H1 (cell line): ENCODE data around the gene FAM167B. TPM values are rescaled to one million over a fixed set of nuclear protein-coding genes. Genes with fewer than 3 reads are reported as not detected.

Experiments
- CTCF ChIA-PET: fragments of 300-600 bp; sonication (Branson Sonifier 250); formaldehyde crosslinking; loops from one replicate; lab custom pipeline; 2021; ENCODE audit not compliant: partially characterized antibody; lab: Charles Lee
- POLR2A ChIA-PET: fragments of 300-600 bp; sonication (Branson Sonifier 250); formaldehyde crosslinking; loops from one replicate; lab custom pipeline; 2021; ENCODE audit warnings: inconsistent platforms; ENCODE audit not compliant: partially characterized antibody; lab: Charles Lee
- DNase-seq, 2 experiments: peaks; one replicate each; pipeline versions ENCODE4 v3.0.0 to v3.0.0-alpha.2; 2010 to 2022; ENCODE audit warnings: low spot score in 2 of 2, low read depth in 1 of 2, mixed read lengths in 1 of 2
- FAIRE-seq: peaks from 2 replicates; lab custom pipeline; 2011; peaks lifted over from hg19 to GRCh38; lab: Jason Lieb, UNC
- H2AFZ ChIP-seq: 2 replicates; pipeline ENCODE4 v1.8.1; 2012; ENCODE audit warnings: low read length, inconsistent platforms
- H2AK5ac ChIP-seq: 2 replicates; pipeline ENCODE4 v1.6.1; 2013; ENCODE audit warnings: low read depth, low read length
- H2BK120ac ChIP-seq: replicated peaks from 2 replicates; pipeline ENCODE3; 2013; ENCODE audit warnings: low read depth, low read length, inconsistent platforms
- H2BK12ac ChIP-seq: 2 replicates; pipeline ENCODE4 v1.6.1; 2013; ENCODE audit warnings: low read depth, low read length
- H2BK15ac ChIP-seq: 2 replicates; pipeline ENCODE4 v1.6.1; 2013; ENCODE audit warnings: low read length
- H2BK20ac ChIP-seq: 2 replicates; pipeline ENCODE4 v1.6.1; 2013; ENCODE audit warnings: low read length
- H2BK5ac ChIP-seq: 2 replicates; pipeline ENCODE4 v1.6.1; 2013; ENCODE audit warnings: low read depth, low read length
- H3K14ac ChIP-seq: 2 replicates; pipeline ENCODE4 v1.6.1; 2013; ENCODE audit warnings: inconsistent platforms; ENCODE audit not compliant: insufficient read length
- H3K18ac ChIP-seq: 2 replicates; pipeline ENCODE4 v1.6.1; 2013; ENCODE audit warnings: low read length; ENCODE audit errors: extremely low read depth
- H3K23ac ChIP-seq: 2 replicates; pipeline ENCODE4 v1.6.1; 2013; ENCODE audit warnings: inconsistent platforms; ENCODE audit not compliant: insufficient read length
- H3K23me2 ChIP-seq: 2 replicates; pipeline ENCODE4 v1.6.1; 2013; ENCODE audit warnings: low read depth, low read length
- H3K27ac ChIP-seq: 2 replicates; pipeline ENCODE4 v1.6.1; 2011; ENCODE audit warnings: low read depth, low read length, inconsistent platforms
- H3K27me3 ChIP-seq, 4 experiments: replicated peaks in 1 of 4; 1 replicate in 1 of 4; 2 replicates in 3 of 4; pipeline versions ENCODE4 v1.6.1 to v1.8.1; 2011 to 2013; ENCODE audit warnings: low read length in 3 of 4, mild to moderate bottlenecking in 3 of 4, inconsistent platforms in 2 of 4, mixed read lengths in 2 of 4, moderate library complexity in 1 of 4; ENCODE audit not compliant: control insufficient read depth in 3 of 4, insufficient read depth in 3 of 4; ENCODE audit errors: extremely low read depth in 1 of 4
- H3K36me3 ChIP-seq, 4 experiments: 2 replicates each; pipeline versions ENCODE4 v1.6.1 to v1.8.1; 2011 to 2013; ENCODE audit warnings: mild to moderate bottlenecking in 4 of 4, low read length in 3 of 4, moderate library complexity in 2 of 4, control low read depth in 1 of 4, inconsistent platforms in 1 of 4; ENCODE audit not compliant: insufficient read depth in 4 of 4, control insufficient read depth in 2 of 4
- H3K4ac ChIP-seq: replicated peaks from 2 replicates; pipeline ENCODE3; 2013; ENCODE audit warnings: low read length, low read depth, mixed read lengths, inconsistent platforms; ENCODE audit not compliant: insufficient read length
- H3K4me1 ChIP-seq, 4 experiments: replicated peaks in 1 of 4; 1 replicate in 1 of 4; 2 replicates in 3 of 4; pipeline versions ENCODE4 v1.6.1 to v1.8.1; 2011 to 2013; ENCODE audit warnings: low read length in 3 of 4, inconsistent platforms in 2 of 4, mixed read lengths in 1 of 4; ENCODE audit not compliant: insufficient read depth in 4 of 4, control insufficient read depth in 3 of 4
- H3K4me2 ChIP-seq, 2 experiments: 2 replicates each; pipeline versions ENCODE4 v1.6.1 to v1.8.1; 2011 to 2013; ENCODE audit warnings: low read depth in 2 of 2, low read length in 2 of 2, control low read depth in 1 of 2, inconsistent platforms in 1 of 2, mild to moderate bottlenecking in 1 of 2; ENCODE audit not compliant: insufficient read depth in 1 of 2
- H3K4me3 ChIP-seq, 4 experiments: fragments of 200-600, 300-600 bp in 1 of 4; sonication (generic), shearing (Covaris generic), sonication (Bioruptor Twin) in 1 of 4; 2 replicates each; pipeline versions ENCODE4 v1.5.1 to v1.8.1; 2011 to 2016; ENCODE audit warnings: low read length in 4 of 4, low read depth in 3 of 4, control low read depth in 2 of 4, inconsistent platforms in 2 of 4, mild to moderate bottlenecking in 2 of 4, mixed read lengths in 1 of 4, moderate library complexity in 1 of 4; ENCODE audit not compliant: insufficient read depth in 2 of 4; ENCODE audit errors: extremely low read depth in 1 of 4
- H3K56ac ChIP-seq: replicated peaks from 2 replicates; pipeline ENCODE3; 2013; ENCODE audit warnings: low read depth, mild to moderate bottlenecking, mixed read lengths, low read length, inconsistent platforms; ENCODE audit not compliant: insufficient read length
- H3K79me1 ChIP-seq: 2 replicates; pipeline ENCODE4 v1.6.1; 2013; ENCODE audit warnings: low read depth, low read length, control low read depth
- H3K79me2 ChIP-seq, 2 experiments: 2 replicates each; pipeline versions ENCODE4 v1.6.1 to v1.8.1; 2012 to 2013; ENCODE audit warnings: low read length in 2 of 2, mild to moderate bottlenecking in 2 of 2, inconsistent platforms in 1 of 2; ENCODE audit not compliant: insufficient read depth in 2 of 2, control insufficient read depth in 1 of 2
- H3K9ac ChIP-seq, 4 experiments: replicated peaks in 1 of 4; 1 replicate in 1 of 4; 2 replicates in 3 of 4; pipeline versions ENCODE4 v1.6.1 to v1.8.1; 2011 to 2013; ENCODE audit warnings: low read depth in 3 of 4, low read length in 3 of 4, control low read depth in 2 of 4, mild to moderate bottlenecking in 2 of 4, moderate library complexity in 2 of 4, inconsistent platforms in 1 of 4; ENCODE audit errors: extremely low read depth in 1 of 4
- H3K9me3 ChIP-seq, 2 experiments: 2 replicates each; pipeline versions ENCODE4 v1.6.1 to v1.8.1; 2012 to 2013; ENCODE audit warnings: mild to moderate bottlenecking in 2 of 2, moderate library complexity in 2 of 2, control low read depth in 1 of 2, inconsistent platforms in 1 of 2, low read depth in 1 of 2, low read length in 1 of 2, mixed read lengths in 1 of 2; ENCODE audit not compliant: insufficient read depth in 2 of 2
- H4K20me1 ChIP-seq, 2 experiments: replicated peaks in 1 of 2; 2 replicates each; pipeline versions ENCODE3 to v1.8.1; 2011 to 2013; ENCODE audit warnings: inconsistent platforms in 2 of 2, low read length in 2 of 2, mild to moderate bottlenecking in 1 of 2; ENCODE audit not compliant: insufficient read depth in 2 of 2, control insufficient read depth in 1 of 2
- H4K5ac ChIP-seq: 2 replicates; pipeline ENCODE4 v1.6.1; 2013; ENCODE audit warnings: low read length, low read depth, mixed read lengths, inconsistent platforms; ENCODE audit not compliant: insufficient read length
- H4K8ac ChIP-seq: 2 replicates; pipeline ENCODE4 v1.8.0; 2013; ENCODE audit warnings: mild to moderate bottlenecking, moderate library complexity, low read length, inconsistent platforms; ENCODE audit not compliant: insufficient read depth; ENCODE audit errors: extremely low read depth
- H4K91ac ChIP-seq: replicated peaks from 2 replicates; pipeline ENCODE3; 2013; ENCODE audit warnings: low read length, mixed read lengths, inconsistent platforms; ENCODE audit not compliant: insufficient read length
- EP300 ChIP-seq, 2 experiments: IDR thresholded peaks; 1 replicate in 1 of 2; 2 replicates in 1 of 2; pipeline ENCODE4 v1.6.1; 2011 to 2012; ENCODE audit warnings: low read depth in 2 of 2, low read length in 2 of 2, mild to moderate bottlenecking in 2 of 2, borderline replicate concordance in 1 of 2, inconsistent platforms in 1 of 2, moderate library complexity in 1 of 2
- RXRA ChIP-seq: IDR thresholded peaks from 2 replicates; pipeline ENCODE4 v1.6.1; 2011; ENCODE audit warnings: low read depth, mild to moderate bottlenecking, low read length, moderate library complexity; ENCODE audit not compliant: insufficient read depth
- SIX5 ChIP-seq: IDR thresholded peaks from 2 replicates; pipeline ENCODE4 v1.6.1; 2011; ENCODE audit warnings: mild to moderate bottlenecking, low read depth, low read length
- SRF ChIP-seq: IDR thresholded peaks from 2 replicates; pipeline ENCODE4 v1.6.1; 2011; ENCODE audit warnings: mild to moderate bottlenecking, low read depth, low read length, moderate library complexity
- TAF1 ChIP-seq: IDR thresholded peaks from 2 replicates; pipeline ENCODE4 v1.6.1; 2011; ENCODE audit warnings: mild to moderate bottlenecking, low read depth, low read length
- WGBS, 2 experiments: shearing (Covaris generic) in 1 of 2; methylation state at CpG; one replicate each; pipeline versions ENCODE4 v1.1.6 to v1.1.7; 2013 to 2015; ENCODE audit warnings: low lambda C conversion rate in 2 of 2, mixed read lengths in 2 of 2, inconsistent platforms in 1 of 2, low coverage in 1 of 2, missing lambda C conversion rate in 1 of 2; ENCODE audit not compliant: insufficient replicate concordance in 2 of 2, insufficient coverage in 1 of 2, insufficient read length in 1 of 2; ENCODE audit errors: extremely low coverage in 1 of 2, missing lambda C conversion rate in 1 of 2; 5-methylcytosine and 5-hydroxymethylcytosine counted together
- polyA plus RNA-seq, 7 experiments: library from polyadenylated mRNA; depleted of rRNA in 3 of 7; stranded (reverse) in 5 of 7; unstranded in 2 of 7; fragments of >200 nt in 5 of 7; fragments of 200-250 nt in 2 of 7; gene quantifications; 1 replicate in 5 of 7; 2 replicates in 1 of 7; 4 replicates in 1 of 7; pipeline versions ENCODE4 v1.2.1 to v1.2.3, GENCODE V29; 2011 to 2013; ENCODE audit warnings: missing spikeins in 2 of 7, mixed read lengths in 2 of 7
- total RNA-seq: library from RNA; stranded (reverse); fragmentation: NEBNext Ultra II Directional; extraction: Animal tissue kit (Norgen Biotek cat#: 25700); gene quantifications from 2 replicates; pipeline ENCODE4 v1.2.1, GENCODE V29; 2021

Gene FAM167B
- total and polyA plus RNA-seq, 2 of the 8 experiments (the other 6 are each of a cell fraction or from before 2014, with no cell fraction given): 2.8 to 3.9 TPM

- peak overlapping the region; percentile 44 for H3K4ac ChIP-seq
- DNase-seq (peak in 1 of 2 experiments; percentile 63), FAIRE-seq (no peak)
- H3K9ac ChIP-seq: peak overlapping the region in 3 of 4 experiments; percentile 26 to 36 (median 29); a peak in 6 of 7 replicates
- H2BK12ac ChIP-seq: peak overlapping the region; percentile 88
- peaks cover 6 to 33% (median 19%) of the 10 kb centered on the region in 4 experiments for H3K4me1 ChIP-seq
- peak overlapping the region; percentile 99 for H2BK15ac ChIP-seq
- TF ChIP-seq RXRA (no peak), TAF1 (0 out of 2 replicates have a peak, but pooled peaks have one; percentile 16), EP300 (IDR thresholded peaks at IDR 0.05; ENCODE audit: borderline replicate concordance in 1 of 2, low read depth in 2 of 2, low read length in 2 of 2) (no peak), SIX5 (no peak), SRF (no peak)
- peaks cover 0 to 4% (median 2%) of the 10 kb centered on the region in 4 experiments; a peak in 3 of 8 replicates for H3K36me3 ChIP-seq
- H3K18ac ChIP-seq: peak overlapping the region; percentile 85
- no peak overlapping the region for H3K27ac ChIP-seq
- peaks cover 0 to 4% of the 10 kb centered on the region in 2 experiments for H4K20me1 ChIP-seq
- peak overlapping the region; percentile 67 to 98 for H3K4me2 ChIP-seq
- 43% methylated on average over 23 of the region's 31 CpGs; no CpG with 5 or more reads in 1 of the 2 experiments for WGBS, 2 experiments
- peaks cover 19% of the 10 kb centered on the region for H3K23me2 ChIP-seq
- no peaks in the 10 kb centered on the region for H3K27me3 ChIP-seq
- H2BK5ac ChIP-seq: peak overlapping the region; percentile 88
- peak overlapping the region; percentile 83; the same call in 1 of the 2 replicates for H2AK5ac ChIP-seq
- H3K79me1 ChIP-seq: no peaks in the 10 kb centered on the region; the same call in 1 of the 2 replicates
- ChIA-PET CTCF (interaction anchor here (1.0 to 4.3 kb wide), 7 partner anchors 8 to 59 kb away, joined by 3 to 27 read pairs (median 4); partner anchors contain the start of genes HDAC1 and LCK), POLR2A (interaction anchor here (0.6 to 3.9 kb wide), 18 partner anchors 9 to 77 kb away, joined by 3 to 27 read pairs (median 4); partner anchors contain the start of genes HDAC1, IQCC, LCK and MARCKSL1)
- peak overlapping the region; percentile 81 for H4K5ac ChIP-seq
- no peaks in the 10 kb centered on the region for H3K9me3 ChIP-seq
- H2BK20ac ChIP-seq: no peak overlapping the region; the same call in 1 of the 2 replicates
- H4K91ac ChIP-seq: peak overlapping the region; percentile 95
- peak overlapping the region; percentile 59 for H3K56ac ChIP-seq
- H4K8ac ChIP-seq: peak overlapping the region; percentile 97
- no peak overlapping the region for H3K14ac ChIP-seq
- H3K4me3 ChIP-seq: peak overlapping the region; percentile 30 to 56 (median 38)
- H3K79me2 ChIP-seq: no peaks in the 10 kb centered on the region
- no peak overlapping the region for H3K23ac ChIP-seq
- H2AFZ ChIP-seq: peak overlapping the region; percentile 4; the same call in 1 of the 2 replicates
- peak overlapping the region; percentile 70 for H2BK120ac ChIP-seq
Measured at GRCh38 chr1:32274646-32275340, 27.8 kb downstream of the FAM167B start.
